Heart right ventricle (tissue), 16 donors: Measurements from ENCODE around the gene CAGE1. TPM values are rescaled to one million over a fixed set of nuclear protein-coding genes. Genes with fewer than 3 reads are reported as not detected.

Source experiments
- ATAC-seq, 8 donors: fragments of 200-7000 bp; cut with Tn5 transposase; one replicate each; pipeline ENCODE4 v1.9.1; 2020; ENCODE audit warnings: mild to moderate bottlenecking in 8 of 8, moderate library complexity in 8 of 8, moderate number of reproducible peaks in 1 of 8
- DNase-seq, 2 donors: peaks; one replicate each; pipeline ENCODE4 v3.0.0-alpha.2; 2020
- H3K27ac ChIP-seq, 10 donors: fragments of 200-600 bp; sonication (generic) in 2 of 10; one replicate each; pipeline versions ENCODE4 v1.5.0 to v1.8.0; 2020 to 2022; ENCODE audit warnings: mild to moderate bottlenecking in 3 of 10
- H3K27me3 ChIP-seq, 7 donors: fragments of 200-600 bp; one replicate each; pipeline ENCODE4 v1.8.0; 2021 to 2022; ENCODE audit warnings: mild to moderate bottlenecking in 2 of 7
- H3K36me3 ChIP-seq, 9 donors: fragments of 200-600 bp; sonication (generic) in 1 of 9; one replicate each; pipeline versions ENCODE4 v1.5.0 to v1.8.0; 2020 to 2022; ENCODE audit warnings: mild to moderate bottlenecking in 2 of 9
- H3K4me1 ChIP-seq, 9 donors: fragments of 200-600 bp; sonication (generic) in 1 of 9; one replicate each; pipeline versions ENCODE4 v1.5.0 to v1.8.0; 2020 to 2022; ENCODE audit warnings: mild to moderate bottlenecking in 4 of 9
- H3K4me3 ChIP-seq, 10 donors: fragments of 200-600 bp; sonication (generic) in 2 of 10; one replicate each; pipeline versions ENCODE4 v1.5.0 to v1.8.0; 2020 to 2022; ENCODE audit warnings: mild to moderate bottlenecking in 7 of 10, moderate library complexity in 2 of 10
- H3K9me3 ChIP-seq, 11 donors: fragments of 200-600 bp in 10 of 11; sonication (generic) in 2 of 11; one replicate each; pipeline versions ENCODE4 v1.5.0 to v1.8.0; 2013 to 2022; ENCODE audit warnings: mild to moderate bottlenecking in 2 of 11, control low read depth in 1 of 11, moderate library complexity in 1 of 11
- CTCF ChIP-seq, 9 donors: fragments of 200-600 bp; sonication (generic) in 2 of 9; IDR thresholded peaks; one replicate each; pipeline versions ENCODE4 v1.5.0 to v1.8.0; 2021 to 2022; ENCODE audit warnings: antibody characterized with exemption in 9 of 9, mild to moderate bottlenecking in 5 of 9, moderate library complexity in 1 of 9
- WGBS, 2 donors: extraction: QIAGEN DNeasy Blood & Tissue Kit; methylation state at CpG; one replicate each; pipeline ENCODE4 v1.1.7; 2013; ENCODE audit warnings: inconsistent platforms in 1 of 2; 5-methylcytosine and 5-hydroxymethylcytosine counted together
- intact Hi-C, 10 donors: fragments of 100-400 bp; cut with DNase I; formaldehyde crosslinking; loops; one replicate each; pipeline versions ENCODE4 v1.11.1 to v1.14.2; 2022
- polyA plus RNA-seq, 2 donors: library from polyadenylated mRNA; stranded (reverse); fragments of 200-250 nt; gene quantifications; one replicate each; pipeline ENCODE4 v1.2.3, GENCODE V29; 2013
- total RNA-seq, 10 donors: library from RNA; stranded (reverse); fragmentation: NEBNext Ultra II Directional in 3 of 10; extraction: Animal tissue kit (Norgen Biotek cat#: 25700) in 3 of 10; gene quantifications; one replicate each; pipeline versions ENCODE4 v1.2.1 to v1.2.4, GENCODE V29; 2021 to 2023
- donor health status: Arrhythmogenic right ventricular cardiomyopathy.
- donor health status: ischemic (EF 13 %, LVEDD 7.1; RV severe dilation, severe dysfunction).
- donor health status: healthy with polysubstance abuse.
- donor health status: DM: no; HTN: yes; CAD: no.
- donor health status: DM: no; HTN: no; CAD: no.
- donor health status: ischemic (EF 25% LVEDD 6.9; RV normal size, moderate dysfunction).
- donor health status: ischemic (EF 25% LVEDD 5.7; RV mildly dilated, moderate dysfunction).
- donor health status: healthy.
- donor health status: DM: yes; HTN: yes; CAD: no.
- donor health status: Ischemic cardiomyopathy.
- donor health status: ischemic (EF 35%, LVEDD 5.7; RV mildly dilated, moderate dysfunction).
- donor health status: nonischemic (EF 11% LVEDD 7.7; RV severe dilation, severe dysfunction).
- donor health status: DM: yes; HTN: yes; CAD: no.
- donor health status: PGD.
- donor health status: ischemic (EF 29% LVEDD 5.4; RV normal size, mild dysfunction).
- donor health status: nonischemic (EF 23%, LVEDD 6.1; RV moderate dilation, normal function).

The CAGE1 gene
- total and polyA plus RNA-seq, 12 donors = 0.08 to 0.32 TPM; not detected in 10

GRCh38 chr6:7389162-7389450 lies 436 bp downstream of the CAGE1 start:
- H3K27me3 ChIP-seq = no peaks in the 10 kb centered on the region
- DNase-seq = no peak
- peaks cover 3 to 28% (median 22%) of the 10 kb centered on the region in 9 donors for H3K4me1 ChIP-seq
- peak in 6 of 8 donors; percentile 56 to 81 (median 74) for ATAC-seq
- H3K9me3 ChIP-seq = no peaks in the 10 kb centered on the region
- 0 to 1% methylated on average over 11 of the region's 11 CpGs for WGBS, 2 donors
- H3K4me3 ChIP-seq = peak overlapping the region; percentile 68 to 90 (median 80)
- intact Hi-C loops = loop anchor here in 8 of 10 donors (2.0 to 10.0 kb wide), 5 partner anchors 64 to 277 kb away; partner anchors contain the start of gene SSR1 (in 7 of the 8)
- H3K36me3 ChIP-seq = peaks cover 0 to 17% (median 4%) of the 10 kb centered on the region in 9 donors
- peak overlapping the region; percentile 49 to 95 (median 90) for H3K27ac ChIP-seq
- TF ChIP-seq CTCF (IDR thresholded peaks at IDR 0.05) = no peak

- ATAC-seq = no peak
- Histone ChIP-seq H3K4me1 (no peaks in the 10 kb centered on the region), H3K27me3 (peaks cover 0 to 4% (median 0%) of the 10 kb centered on the region in 7 donors), H3K4me3 (no peak overlapping the region), H3K36me3 (no peaks in the 10 kb centered on the region), H3K9me3 (no peaks in the 10 kb centered on the region), H3K27ac (no peak overlapping the region)
- DNase-seq = no peak
- 77 to 96% methylated on average over 1 of the region's 1 CpG for WGBS, 2 donors
- TF ChIP-seq CTCF (IDR thresholded peaks at IDR 0.05) = no peak
- intact Hi-C loops = loop anchor here in 2 of 10 donors (10.0 kb wide), 2 partner anchors 56 to 66 kb away; partner anchors contain the start of gene SSR1 (in 1 of the 2)
Observed at GRCh38 chr6:7381092-7381491, 8.4 kb downstream of the CAGE1 start.

GRCh38 chr6:7378740-7379139 lies 10.8 kb downstream of the CAGE1 start:
- no peak overlapping the region for H3K4me3 ChIP-seq
- DNase-seq (no peak), ATAC-seq (no peak)
- no peaks in the 10 kb centered on the region for H3K4me1 ChIP-seq
- WGBS, 2 donors = 52 to 53% methylated on average over 4 of the region's 4 CpGs
- H3K9me3 ChIP-seq = no peaks in the 10 kb centered on the region
- H3K36me3 ChIP-seq = no peaks in the 10 kb centered on the region
- peaks cover 0 to 4% (median 0%) of the 10 kb centered on the region in 7 donors for H3K27me3 ChIP-seq
- no peak for TF ChIP-seq CTCF (IDR thresholded peaks at IDR 0.05)
- intact Hi-C loops = no loop called here
- H3K27ac ChIP-seq = no peak overlapping the region

GRCh38 chr6:7377961-7378360 lies 11.6 kb downstream of the CAGE1 start:
- WGBS, 2 donors = 92% methylated on average over 1 of the region's 1 CpG

More at GRCh38 chr6:7377961-7378360, 11.6 kb downstream of the CAGE1 start:
- DNase-seq (no peak), ATAC-seq (no peak)
- Histone ChIP-seq H3K4me3 (no peak overlapping the region), H3K36me3 (no peaks in the 10 kb centered on the region), H3K4me1 (no peaks in the 10 kb centered on the region), H3K27ac (no peak overlapping the region), H3K27me3 (peaks cover 0 to 4% (median 0%) of the 10 kb centered on the region in 7 donors), H3K9me3 (no peaks in the 10 kb centered on the region)
- TF ChIP-seq CTCF (IDR thresholded peaks at IDR 0.05) = no peak
- intact Hi-C loops = no loop called here
